ENCODE measurements around the gene ZFP62.

- TF ChIP-seq, protein P1, sequence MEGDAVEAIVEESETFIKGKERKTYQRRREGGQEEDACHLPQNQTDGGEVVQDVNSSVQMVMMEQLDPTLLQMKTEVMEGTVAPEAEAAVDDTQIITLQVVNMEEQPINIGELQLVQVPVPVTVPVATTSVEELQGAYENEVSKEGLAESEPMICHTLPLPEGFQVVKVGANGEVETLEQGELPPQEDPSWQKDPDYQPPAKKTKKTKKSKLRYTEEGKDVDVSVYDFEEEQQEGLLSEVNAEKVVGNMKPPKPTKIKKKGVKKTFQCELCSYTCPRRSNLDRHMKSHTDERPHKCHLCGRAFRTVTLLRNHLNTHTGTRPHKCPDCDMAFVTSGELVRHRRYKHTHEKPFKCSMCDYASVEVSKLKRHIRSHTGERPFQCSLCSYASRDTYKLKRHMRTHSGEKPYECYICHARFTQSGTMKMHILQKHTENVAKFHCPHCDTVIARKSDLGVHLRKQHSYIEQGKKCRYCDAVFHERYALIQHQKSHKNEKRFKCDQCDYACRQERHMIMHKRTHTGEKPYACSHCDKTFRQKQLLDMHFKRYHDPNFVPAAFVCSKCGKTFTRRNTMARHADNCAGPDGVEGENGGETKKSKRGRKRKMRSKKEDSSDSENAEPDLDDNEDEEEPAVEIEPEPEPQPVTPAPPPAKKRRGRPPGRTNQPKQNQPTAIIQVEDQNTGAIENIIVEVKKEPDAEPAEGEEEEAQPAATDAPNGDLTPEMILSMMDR (conservative IDR thresholded peaks at IDR 0.05 in 1 of 2, IDR thresholded peaks at IDR 0.05 in 1 of 2; ENCODE audit: extremely low read depth in 1 of 2, insufficient read depth in 1 of 2, low read depth in 1 of 2, low read length in 2 of 2) = no peak
- no peak for TF ChIP-seq EZH2 (IDR thresholded peaks at IDR 0.05; ENCODE audit: borderline replicate concordance, low read length)
Measured at GRCh38 chr5:180889381-180889780, 28.3 kb upstream of the ZFP62 start.

Measured in mammary epithelial cell (primary cell).